ENCODE results near the gene KLHL5. TPM values are rescaled to one million over a fixed set of nuclear protein-coding genes. Genes with fewer than 3 reads are reported as not detected.
"Not testable (repeated sequence)": the region's sequence is repeated elsewhere in the genome, so short reads cannot be mapped to it uniquely, and the experiment has no call there.

The KLHL5 gene
- total and polyA plus RNA-seq, 9 of the 15 experiments (the other 6 are each of a cell fraction or from before 2014, with no cell fraction given) = 8.0 to 30.8 (median 22.1) TPM

DNA sequence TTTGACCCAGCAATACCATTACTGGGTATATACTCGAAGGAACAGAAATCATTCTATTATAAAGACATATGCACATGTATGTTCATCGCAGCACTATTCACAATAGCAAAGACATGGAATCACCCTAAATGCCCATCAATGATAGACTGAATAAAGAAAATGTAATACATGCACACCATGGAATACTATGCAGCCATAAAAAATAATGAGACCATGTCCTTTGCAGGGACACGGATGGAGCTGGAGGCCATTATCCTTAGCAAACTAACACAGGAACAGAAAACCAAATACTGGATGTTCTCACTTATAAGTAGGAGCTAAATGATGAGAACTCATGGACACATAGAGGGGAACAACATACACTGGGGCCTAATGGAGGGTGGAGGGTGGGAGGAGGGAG is 76.2 kb downstream of the KLHL5 start:
- WGBS (ENCODE audit: insufficient coverage, low coverage, missing lambda C conversion rate) = 48% methylated on average over 3 of the region's 3 CpGs
- in situ Hi-C loops (cut with MboI) = loop anchor here (5.0 to 25.0 kb wide), 2 partner anchors 236 to 1076 kb away; no protein-coding TSS in a partner anchor
- H3K27me3 ChIP-seq (ENCODE audit: control insufficient read depth in 2 of 2, insufficient read depth in 2 of 2, low read length in 2 of 2); H3K27ac ChIP-seq (ENCODE audit: extremely low read depth, low read depth, low read length); H4K20me1 ChIP-seq (replicated peaks; ENCODE audit: control insufficient read depth, insufficient read depth, low read length); DNase-seq (ENCODE audit: extremely low read depth in 1 of 4, low spot score in 3 of 4); POLR2A ChIA-PET; H3K4me1 ChIP-seq (replicated peaks in 1 of 2; ENCODE audit: control insufficient read depth in 2 of 2, insufficient read depth in 2 of 2, low read length in 2 of 2); H3K9ac ChIP-seq (ENCODE audit: insufficient read depth in 1 of 2, low read depth in 2 of 2, low read length in 2 of 2); CTCF ChIA-PET (ENCODE audit: low intra/inter-chr PET ratio); H3K79me2 ChIP-seq (ENCODE audit: control insufficient read depth, insufficient read depth, low read length); ATAC-seq; H3K4me3 ChIP-seq; H3K9me3 ChIP-seq (replicated peaks; ENCODE audit: control insufficient read depth, insufficient read depth, low read depth, low read length); H2AFZ ChIP-seq (ENCODE audit: low read depth, low read length); H3K36me3 ChIP-seq (ENCODE audit: control insufficient read depth, insufficient read depth, low read length); BruUV-seq (replicated peaks); H3K4me2 ChIP-seq (ENCODE audit: insufficient read depth, low read length); H3K9me1 ChIP-seq (ENCODE audit: control insufficient read depth, insufficient read depth, low read length); FAIRE-seq: not testable (repeated sequence)
- peak; percentile 58 for TF ChIP-seq ZNF146 (CRISPR knock-in tag; IDR thresholded peaks at IDR 0.05; ENCODE audit: unreplicated experiment)
- intact Hi-C loops (cut with micrococcal nuclease) = loop anchor here (10.0 kb wide), 1 partner anchor 1073 kb away; no protein-coding TSS in a partner anchor

DNA sequence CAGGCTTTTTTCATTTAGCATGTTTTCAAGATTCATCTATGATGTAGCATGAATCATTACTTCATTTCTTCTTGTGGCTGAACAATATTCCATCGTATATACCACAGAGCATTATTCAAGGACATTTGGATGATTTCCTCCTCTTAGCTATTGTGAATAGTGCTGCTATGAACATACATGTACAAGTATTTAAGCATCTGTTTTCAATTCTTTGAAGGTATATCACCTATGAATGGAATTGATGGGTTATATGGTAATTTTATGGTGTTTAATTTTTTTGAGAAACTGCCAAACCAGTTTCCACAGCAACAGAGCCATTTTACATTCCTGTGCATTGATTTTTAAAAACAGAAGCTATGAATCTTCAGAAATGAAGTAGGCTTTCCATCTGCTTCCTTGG is 84.2 kb downstream of the KLHL5 start:
- Histone ChIP-seq H3K9me3 (replicated peaks; ENCODE audit: control insufficient read depth, insufficient read depth, low read depth, low read length) (no peaks in the 10 kb centered on the region), H3K9me1 (ENCODE audit: control insufficient read depth, insufficient read depth, low read length) (no peaks in the 10 kb centered on the region), H3K27me3 (ENCODE audit: control insufficient read depth in 2 of 2, insufficient read depth in 2 of 2, low read length in 2 of 2) (peaks cover 0 to 3% of the 10 kb centered on the region in 2 experiments; a peak in 1 of 5 replicates), H3K27ac (ENCODE audit: extremely low read depth, low read depth, low read length) (no peak overlapping the region), H3K4me2 (ENCODE audit: insufficient read depth, low read length) (no peak overlapping the region), H3K79me2 (ENCODE audit: control insufficient read depth, insufficient read depth, low read length) (no peaks in the 10 kb centered on the region), H2AFZ (ENCODE audit: low read depth, low read length) (no peak overlapping the region), H3K4me1 (replicated peaks in 1 of 2; ENCODE audit: control insufficient read depth in 2 of 2, insufficient read depth in 2 of 2, low read length in 2 of 2) (no peaks in the 10 kb centered on the region), H3K36me3 (ENCODE audit: control insufficient read depth, insufficient read depth, low read length) (no peaks in the 10 kb centered on the region), H3K4me3 (no peak overlapping the region), H4K20me1 (replicated peaks; ENCODE audit: control insufficient read depth, insufficient read depth, low read length) (no peaks in the 10 kb centered on the region), H3K9ac (ENCODE audit: insufficient read depth in 1 of 2, low read depth in 2 of 2, low read length in 2 of 2) (no peak overlapping the region)
- intact Hi-C loops (cut with micrococcal nuclease) (no loop called here), in situ Hi-C loops (cut with MboI) (loop anchor here (10.0 to 25.0 kb wide), 2 partner anchors 381 to 1084 kb away; no protein-coding TSS in a partner anchor)
- ATAC-seq (no peak), DNase-seq (ENCODE audit: extremely low read depth in 1 of 4, low spot score in 3 of 4) (no peak), FAIRE-seq (no peak)
- CTCF ChIA-PET (ENCODE audit: low intra/inter-chr PET ratio) = no interaction called here
- BruUV-seq (replicated peaks) = no TSS peak
- 67% methylated on average over 1 of the region's 1 CpG for WGBS (ENCODE audit: insufficient coverage, low coverage, missing lambda C conversion rate)
- TF ChIP-seq EHMT2 (IDR thresholded peaks at IDR 0.05) (no peak), HNRNPL (IDR thresholded peaks at IDR 0.05; ENCODE audit: low read depth, low read length) (no peak), ZNF184 (CRISPR knock-in tag; IDR thresholded peaks at IDR 0.05) (no peak), NFE2L1 (tag; IDR thresholded peaks at IDR 0.05; ENCODE audit: borderline replicate concordance, low read depth) (no peak), SIN3B (IDR thresholded peaks at IDR 0.05; ENCODE audit: low read depth) (no peak), CREM (IDR thresholded peaks at IDR 0.05; ENCODE audit: low read depth) (no peak), MCM3 (IDR thresholded peaks at IDR 0.05) (no peak), SRSF9 (IDR thresholded peaks at IDR 0.05; ENCODE audit: borderline replicate concordance, low read depth, low read length) (no peak), NR1H2 (CRISPR knock-in tag; IDR thresholded peaks at IDR 0.05) (no peak), KLF1 (tag; IDR thresholded peaks at IDR 0.05) (no peak), LEF1 (IDR thresholded peaks at IDR 0.05) (no peak), CBX5 (IDR thresholded peaks at IDR 0.05; ENCODE audit: borderline replicate concordance, low read depth) (no peak), ARID1B (IDR thresholded peaks at IDR 0.05) (no peak), HIVEP1 (CRISPR knock-in tag; IDR thresholded peaks at IDR 0.05) (no peak), ATF1 (CRISPR knock-in tag; IDR thresholded peaks at IDR 0.05) (no peak), ATF1 (tag; IDR thresholded peaks at IDR 0.05) (no peak), ZNF311 (CRISPR knock-in tag; IDR thresholded peaks at IDR 0.05) (no peak)
- POLR2A ChIA-PET = interaction anchor here (0.6 to 1.0 kb wide), 2 partner anchors 12 to 538 kb away, joined by 3 read pairs; no protein-coding TSS in a partner anchor
